BJ (cell line): ENCODE results near the gene CDC26. TPM values are rescaled to one million over a fixed set of nuclear protein-coding genes. Genes with fewer than 3 reads are reported as not detected.

ENCODE experiments used
- CTCF ChIA-PET: fragments of 350-600 bp; formaldehyde crosslinking; extraction: SDS; loops from one replicate; lab custom pipeline; 2021; ENCODE audit warnings: antibody characterized with exemption, inconsistent platforms; lab: Yijun Ruan, JAX
- POLR2A ChIA-PET: fragments of 300-600 bp; sonication (Branson Sonifier 250); formaldehyde crosslinking; extraction: SDS; loops from one replicate; lab custom pipeline; 2021; ENCODE audit warnings: antibody characterized with exemption; lab: Charles Lee
- DNase-seq: peaks from one replicate; pipeline ENCODE4 v3.0.0-alpha.2; 2011; ENCODE audit warnings: low read depth
- H3K27me3 ChIP-seq: 2 replicates; pipeline ENCODE4 v1.6.0; 2011; ENCODE audit warnings: low read length; ENCODE audit not compliant: control insufficient read depth, insufficient read depth
- H3K36me3 ChIP-seq: 2 replicates; pipeline ENCODE4 v1.5.1; 2011; ENCODE audit warnings: low read length; ENCODE audit not compliant: control insufficient read depth, insufficient read depth
- H3K4me3 ChIP-seq: 2 replicates; pipeline ENCODE4 v1.5.1; 2011; ENCODE audit warnings: low read depth, mild to moderate bottlenecking, control low read depth, low read length
- CTCF ChIP-seq: IDR thresholded peaks from 2 replicates; pipeline ENCODE4 v1.5.1; 2011; ENCODE audit warnings: low read depth, mild to moderate bottlenecking, control low read depth, inconsistent platforms, low read length, moderate library complexity; ENCODE audit not compliant: insufficient read depth
- polyA plus RNA-seq: library from polyadenylated mRNA; depleted of rRNA; stranded (reverse); fragments of >200 nt; gene quantifications from 2 replicates; pipeline ENCODE4 v1.2.3, GENCODE V29; 2011

The CDC26 gene
- polyA plus RNA-seq, 1 experiment: 11.1 TPM

GRCh38 chr9:113281356-113281755 is 6.0 kb upstream of the CDC26 start:
- Histone ChIP-seq H3K27me3 (no peaks in the 10 kb centered on the region), H3K4me3 (no peak overlapping the region), H3K36me3 (peaks cover 8% of the 10 kb centered on the region)
- no peak for TF ChIP-seq CTCF
- no peak for DNase-seq
- ChIA-PET POLR2A (no interaction called here), CTCF (no interaction called here)

GRCh38 chr9:113278840-113279239 is 3.5 kb upstream of the CDC26 start:
- DNase-seq: no peak
- CTCF ChIA-PET: no interaction called here
- no peak overlapping the region for H3K4me3 ChIP-seq
- H3K36me3 ChIP-seq: peaks cover 8% of the 10 kb centered on the region
- POLR2A ChIA-PET: no interaction called here
- no peak for TF ChIP-seq CTCF
- no peaks in the 10 kb centered on the region for H3K27me3 ChIP-seq

DNA sequence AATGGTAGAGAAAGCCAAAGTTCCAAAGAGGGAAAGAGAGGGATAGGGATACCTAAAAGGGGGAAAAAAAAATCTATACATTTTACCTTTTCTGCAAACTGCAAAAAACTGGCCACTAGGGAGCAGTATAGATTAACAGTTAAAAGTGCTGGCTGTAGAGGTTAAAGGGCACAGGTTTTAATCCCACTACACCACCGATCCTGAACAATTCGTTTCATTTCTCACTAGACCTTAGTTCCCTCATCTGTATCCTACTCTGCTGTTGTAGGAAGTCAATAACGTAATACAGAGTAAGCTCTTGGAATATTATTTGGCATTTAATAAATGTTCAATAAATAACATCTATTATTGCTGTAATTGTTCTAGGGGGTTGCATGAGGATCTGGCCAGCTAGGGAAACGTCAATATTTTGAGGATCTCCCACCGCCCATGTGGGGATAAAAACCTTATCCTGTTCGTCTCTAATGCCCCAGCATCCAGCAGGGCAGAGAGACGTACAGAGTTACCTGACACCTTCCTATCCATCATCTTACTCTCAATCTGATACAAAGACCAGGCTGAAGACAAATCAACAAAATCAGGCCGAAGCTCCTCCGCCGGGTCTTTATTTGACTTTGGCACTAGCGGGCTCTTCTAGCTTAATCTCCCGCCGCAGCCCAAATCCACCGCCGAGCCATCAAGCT is 757 bp downstream of the CDC26 start:
- ChIA-PET POLR2A (interaction anchor here (0.7 to 1.3 kb wide), 4 partner anchors 9 to 135 kb away, joined by 5 to 7 read pairs (median 6); partner anchors contain the start of genes C9orf43, FKBP15, POLE3 and SLC31A1), CTCF (interaction anchor here (0.6 to 4.8 kb wide), 30 partner anchors 8 to 381 kb away, joined by 3 to 45 read pairs (median 4); partner anchors contain the start of genes ALAD, C9orf43, POLE3 and SLC31A1)
- Histone ChIP-seq H3K4me3 (peak overlapping the region; percentile 63), H3K27me3 (no peaks in the 10 kb centered on the region), H3K36me3 (peaks cover 11% of the 10 kb centered on the region)
- DNase-seq: no peak
- TF ChIP-seq CTCF: peak; percentile 60

DNA sequence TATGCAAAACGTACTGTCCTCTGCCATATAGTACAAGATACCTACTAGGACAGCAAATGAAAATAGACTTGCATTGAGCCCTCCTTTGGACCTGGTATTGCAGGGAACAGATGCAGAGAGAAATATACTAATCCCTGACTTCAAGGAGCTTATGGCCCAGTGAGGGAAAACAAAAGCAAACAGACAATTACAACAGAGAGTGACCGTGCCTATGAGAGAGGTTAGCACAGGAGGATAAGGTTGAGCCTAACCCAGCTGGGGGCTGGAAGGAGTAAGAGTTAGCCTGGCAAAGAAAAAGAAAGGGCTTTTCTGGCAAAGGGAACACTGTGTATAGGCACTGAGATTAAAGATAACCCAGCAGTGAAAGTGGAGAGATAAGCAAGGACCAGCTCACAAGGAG is 5.5 kb downstream of the CDC26 start:
- DNase-seq: no peak
- Histone ChIP-seq H3K36me3 (peaks cover 13% of the 10 kb centered on the region), H3K27me3 (no peaks in the 10 kb centered on the region), H3K4me3 (no peak overlapping the region)
- POLR2A ChIA-PET: interaction anchor here (0.9 kb wide), 1 partner anchor 42 kb away, joined by 3 read pairs; no protein-coding TSS in a partner anchor
- CTCF ChIA-PET: interaction anchor here (1.2 to 2.1 kb wide), 3 partner anchors 10 to 131 kb away, joined by 3 to 5 read pairs (median 4); partner anchors contain the start of genes ALAD, FKBP15 and SLC31A1
- TF ChIP-seq CTCF: no peak

DNA sequence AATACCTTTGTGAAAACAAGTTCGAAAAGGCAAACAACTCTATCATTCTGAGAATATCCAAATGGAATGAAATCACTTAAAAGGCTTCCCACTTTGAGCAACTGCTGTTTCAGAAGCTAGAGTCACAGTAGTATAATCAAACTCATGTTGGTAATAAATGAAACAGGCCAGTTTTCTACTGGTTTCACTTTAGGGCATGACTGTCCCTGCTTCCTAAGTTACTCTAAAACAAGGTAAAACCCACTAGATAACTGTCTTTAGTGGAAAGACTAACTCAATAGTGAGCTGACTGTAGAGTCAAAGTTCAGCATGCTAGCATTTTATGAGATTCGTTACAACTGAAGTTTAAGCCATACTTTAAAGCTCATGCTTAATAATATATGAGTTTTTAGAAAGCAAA is 6.0 kb downstream of the CDC26 start:
- no peak for TF ChIP-seq CTCF
- H3K36me3 ChIP-seq: peaks cover 13% of the 10 kb centered on the region

More for the DNA sequence above, 6.0 kb downstream of the CDC26 start:
- no peaks in the 10 kb centered on the region for H3K27me3 ChIP-seq
- DNase-seq: no peak
- no peak overlapping the region for H3K4me3 ChIP-seq
- POLR2A ChIA-PET: interaction anchor here (0.9 kb wide), 1 partner anchor 43 kb away, joined by 3 read pairs; no protein-coding TSS in a partner anchor
- CTCF ChIA-PET: interaction anchor here (0.6 to 2.1 kb wide), 4 partner anchors 10 to 132 kb away, joined by 3 to 5 read pairs (median 4); partner anchors contain the start of genes ALAD, FKBP15 and SLC31A1
